T-helper 2 cell (primary cell): Measurements from ENCODE around the gene NXN.
"Not testable (repeated sequence)": the region's sequence is repeated elsewhere in the genome, so short reads cannot be mapped to it uniquely, and the experiment has no call there.

Source experiments
- DNase-seq, 5 experiments: peaks; one replicate each; pipeline versions ENCODE4 v3.0.0 to v3.0.0-alpha.2; 2012 to 2022

The NXN gene

GRCh38 chr17:916315-916714, 63.3 kb downstream of the NXN start:
- no peak for DNase-seq

DNA sequence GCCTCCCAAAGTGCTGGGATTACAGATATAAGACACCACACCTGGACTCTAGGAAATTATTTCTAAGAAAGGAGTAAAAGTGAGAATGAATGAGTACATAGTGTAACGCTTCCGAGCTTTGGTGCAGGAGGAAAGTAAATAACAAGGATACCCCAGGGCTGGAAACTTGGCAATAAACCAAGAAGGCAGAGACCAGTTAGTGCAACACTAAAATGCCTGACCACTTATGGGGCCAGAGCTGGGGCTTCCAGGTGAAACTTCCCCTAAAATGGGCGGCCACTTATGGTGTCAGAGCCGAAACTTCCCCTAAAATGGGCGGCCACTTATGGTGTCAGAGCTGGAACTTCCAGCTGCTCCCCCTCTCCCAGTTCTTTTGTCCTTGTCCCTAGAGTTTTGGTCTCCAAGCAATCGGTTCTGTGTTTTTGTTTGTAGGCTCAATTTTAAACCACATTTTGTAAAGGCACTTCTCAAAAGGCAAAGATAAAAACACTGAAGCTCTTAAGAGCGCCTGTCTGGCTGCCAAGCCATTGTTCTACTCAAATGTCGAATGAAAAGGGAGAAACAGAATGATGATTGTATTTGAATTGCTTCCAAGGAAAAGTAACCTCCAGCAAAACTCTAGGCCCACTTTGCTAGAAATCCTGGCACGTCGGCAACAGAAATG, 63.9 kb downstream of the NXN start:
- DNase-seq, result no peak

DNA sequence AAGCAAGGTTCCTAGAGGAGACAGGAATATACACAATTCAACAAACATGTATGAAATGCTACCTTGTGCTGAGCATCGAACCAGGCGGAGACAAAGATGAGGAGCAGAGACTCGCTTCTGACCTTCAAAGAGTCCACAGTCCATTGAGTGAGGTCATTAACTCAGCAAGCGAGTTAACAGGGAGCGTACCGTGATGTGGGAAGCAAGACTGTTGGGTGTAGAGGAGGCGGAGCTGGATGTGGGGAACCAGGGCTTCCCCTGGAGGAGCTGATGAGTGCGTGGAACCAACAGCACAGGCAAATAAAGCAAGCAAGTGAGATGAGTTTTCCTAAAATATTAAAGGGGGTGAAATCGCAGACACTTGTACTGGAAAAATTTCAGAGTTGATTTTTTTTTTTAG, 65.0 kb downstream of the NXN start:
- no peak for DNase-seq

- DNase-seq, result no peak
Observed at GRCh38 chr17:913207-913606, 66.4 kb downstream of the NXN start.

GRCh38 chr17:909642-910323, 69.8 kb downstream of the NXN start:
- DNase-seq, result no peak

DNA sequence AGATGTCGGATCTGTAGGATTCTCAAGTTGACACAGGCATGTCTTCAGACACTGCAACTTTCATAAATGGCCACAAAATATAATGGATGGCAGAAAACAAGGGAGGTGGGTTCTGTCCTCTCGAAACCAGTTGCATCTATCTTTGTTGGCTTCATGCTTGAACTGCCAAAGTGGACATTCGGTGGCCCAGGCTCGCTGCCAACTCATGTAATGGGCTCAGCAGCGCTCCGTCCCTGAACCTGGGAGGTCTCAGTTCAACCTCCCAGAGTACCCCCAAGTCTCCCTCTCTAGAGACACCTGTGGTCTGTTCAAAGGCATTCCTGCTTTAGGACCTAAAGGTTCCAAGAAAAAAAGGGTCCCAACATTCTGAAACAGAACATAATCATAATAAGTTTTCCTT, 71.9 kb downstream of the NXN start:
- DNase-seq, result no peak

- not testable (repeated sequence) for DNase-seq
Observed at GRCh38 chr17:905708-906107, 73.9 kb downstream of the NXN start.

GRCh38 chr17:903691-904481, 75.7 kb downstream of the NXN start:
- no peak for DNase-seq

DNA sequence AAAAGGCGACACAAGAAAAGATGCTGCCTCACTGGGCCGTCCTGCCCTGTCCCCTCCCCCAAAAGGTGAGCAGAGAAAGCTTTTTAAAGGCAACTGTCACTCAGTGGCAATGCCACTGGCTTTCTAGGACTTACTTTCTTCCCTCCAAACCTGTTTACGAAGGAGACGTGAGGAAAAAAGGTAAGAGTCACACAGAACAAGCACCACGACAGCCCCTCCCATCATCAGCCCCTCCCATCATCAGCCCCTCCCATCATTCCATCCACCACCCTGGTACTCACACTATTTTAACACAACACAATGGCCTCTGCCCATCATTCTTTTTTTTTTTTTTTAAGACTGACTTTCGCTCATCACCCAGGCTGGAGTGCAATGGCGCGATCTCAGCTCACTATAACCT, 77.1 kb downstream of the NXN start:
- DNase-seq, result no peak

GRCh38 chr17:901964-902363, 77.6 kb downstream of the NXN start:
- DNase-seq, result no peak

DNA sequence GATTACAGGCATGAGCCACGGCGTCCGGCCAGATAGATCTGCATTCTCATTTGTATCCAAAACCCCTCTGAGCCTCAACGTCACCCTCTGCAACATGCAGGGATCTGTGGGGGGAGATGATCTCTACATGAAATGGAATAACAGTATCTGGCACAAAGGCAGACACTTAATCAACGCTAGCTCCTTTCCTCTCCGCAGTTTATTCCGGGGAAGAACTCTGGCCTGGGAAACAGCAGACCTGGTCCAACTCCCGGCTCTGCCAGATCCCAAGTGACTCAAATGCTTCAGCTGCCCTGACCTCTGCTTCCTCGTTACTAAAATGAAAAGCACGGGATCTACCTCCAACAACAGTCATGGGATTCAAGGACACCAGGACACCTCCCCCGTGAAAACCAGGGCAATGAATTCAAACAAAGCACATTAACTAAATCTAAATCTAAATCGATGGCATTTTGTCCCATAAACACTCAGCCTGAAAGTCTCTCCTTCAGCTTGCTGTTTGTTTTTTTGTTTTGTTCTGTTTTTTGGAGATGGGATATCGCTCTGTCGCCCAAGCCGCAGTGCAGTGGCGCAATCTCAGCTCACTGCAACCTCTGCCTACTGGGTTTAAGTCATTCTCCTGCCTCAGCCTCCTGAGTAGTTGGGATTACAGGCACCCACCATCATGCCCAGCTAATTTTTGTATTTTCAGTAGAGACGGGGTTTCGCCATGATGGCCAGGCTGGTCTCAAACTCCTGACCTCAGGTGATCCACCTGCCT, 78.2 kb downstream of the NXN start:
- no peak for DNase-seq

- no peak for DNase-seq
Observed at GRCh38 chr17:900336-900934, 79.1 kb downstream of the NXN start.

GRCh38 chr17:897970-898619, 81.5 kb downstream of the NXN start:
- no peak for DNase-seq

GRCh38 chr17:896953-897661, 82.5 kb downstream of the NXN start:
- no peak for DNase-seq

GRCh38 chr17:896454-896853, 83.1 kb downstream of the NXN start:
- no peak for DNase-seq

DNA sequence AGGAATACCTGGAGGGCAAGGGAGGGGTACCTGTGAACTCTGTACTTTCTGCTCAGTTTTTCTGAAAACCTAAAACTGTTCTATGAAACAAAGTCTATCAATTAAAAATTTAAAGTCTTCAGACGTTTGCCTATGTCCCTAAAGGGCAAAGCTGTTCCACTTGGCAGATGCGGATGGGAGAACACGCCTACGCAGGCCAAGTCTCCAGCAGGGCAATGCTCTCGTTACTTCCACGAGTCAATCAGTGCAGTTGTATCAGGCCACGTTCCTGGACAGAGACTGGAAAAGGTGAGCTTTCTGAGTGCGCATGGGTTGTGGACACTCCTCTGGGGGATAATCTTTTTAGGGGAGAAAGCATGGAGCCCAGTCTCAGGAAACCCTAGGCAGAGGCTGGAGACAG, 86.6 kb downstream of the NXN start:
- DNase-seq, result no peak

GRCh38 chr17:888998-889441, 90.6 kb downstream of the NXN start:
- peak in 2 of 5 experiments; percentile 21 to 78 for DNase-seq

GRCh38 chr17:887551-888209, 91.9 kb downstream of the NXN start:
- DNase-seq, result no peak

GRCh38 chr17:885971-886571, 93.5 kb downstream of the NXN start:
- no peak for DNase-seq

DNA sequence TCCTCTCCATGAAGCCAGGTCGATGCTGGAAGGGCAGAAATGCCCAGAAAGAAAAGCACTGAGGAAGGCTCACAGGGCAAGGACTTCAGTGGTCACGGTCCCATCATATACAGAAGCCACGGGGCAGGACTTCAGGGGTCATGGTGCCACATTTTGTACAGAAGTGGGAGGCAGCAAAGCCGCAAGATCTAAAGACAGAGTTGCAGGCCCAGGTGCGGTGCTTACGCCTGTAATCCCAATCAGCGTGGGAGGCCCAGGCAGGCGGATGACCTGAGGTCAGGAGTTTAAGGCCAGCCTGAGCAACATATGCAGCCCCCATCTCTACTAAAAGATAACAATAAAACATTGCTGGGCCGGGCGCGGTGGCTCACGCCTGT, 96.0 kb downstream of the NXN start:
- no peak for DNase-seq
